Breast epithelium (tissue), 3 donors: Measurements from ENCODE around the gene TTC7B.

Experiments
- CTCF ChIP-seq, 3 donors: fragments of 450-650 bp; IDR thresholded peaks; one replicate each; pipeline ENCODE4 v1.5.1; 2016 to 2017; ENCODE audit warnings: antibody characterized with exemption in 3 of 3, mild to moderate bottlenecking in 3 of 3, moderate library complexity in 3 of 3
- POLR2A ChIP-seq: fragments of 450-650 bp; IDR thresholded peaks from one replicate; pipeline ENCODE4 v1.6.1; 2016; ENCODE audit warnings: antibody characterized with exemption, mild to moderate bottlenecking, moderate library complexity

- TF ChIP-seq CTCF (IDR thresholded peaks at IDR 0.05): no peak
- TF ChIP-seq POLR2A: no peak
These were observed 33.7 kb upstream of the TTC7B start for GRCh38 chr14:90849787-90850444.
